ENCODE data around the gene YOD1.

The YOD1 gene

DNA sequence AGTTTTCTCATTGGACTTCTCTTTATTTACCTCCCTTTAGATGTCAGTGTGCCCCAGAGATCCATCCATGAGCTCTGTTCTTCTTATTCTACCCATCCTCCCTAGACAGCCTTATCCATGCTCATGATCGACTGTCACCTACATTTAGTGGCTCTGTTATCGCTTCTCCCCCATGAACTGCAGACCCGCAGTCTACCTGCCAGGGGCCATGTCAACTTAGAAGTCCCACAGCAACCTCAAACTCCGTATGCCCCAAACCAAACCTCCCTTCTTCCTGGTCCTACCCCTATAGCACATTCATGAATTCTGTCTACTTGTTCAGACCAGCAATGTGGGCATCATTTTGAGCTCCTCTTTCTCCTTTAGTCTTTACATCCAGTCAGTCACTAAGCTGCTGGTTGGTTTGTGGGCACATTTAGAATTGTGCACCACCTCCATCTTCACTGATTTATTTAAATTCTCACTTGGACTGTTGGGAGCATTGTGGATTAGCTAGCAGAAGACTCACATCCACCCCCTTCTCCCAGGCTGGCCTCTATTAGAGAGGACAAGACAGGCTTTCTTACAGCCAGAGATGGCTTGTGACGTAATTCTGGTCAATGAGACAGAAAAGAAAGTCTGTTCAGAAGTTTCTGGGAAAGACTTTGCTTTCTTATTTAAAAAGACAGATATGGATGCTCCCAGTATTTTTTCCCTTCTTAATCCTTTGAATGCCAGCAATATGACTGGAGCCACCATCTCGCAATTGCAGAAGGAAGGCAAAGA lies 37.5 kb downstream of the YOD1 start:
- no peak overlapping the region for H3K4me3 ChIP-seq (ENCODE audit: low read length in 2 of 2)
- no peaks in the 10 kb centered on the region for H3K9me3 ChIP-seq (ENCODE audit: control insufficient read depth in 2 of 2, low read length in 2 of 2)
- no peak overlapping the region for H3K27ac ChIP-seq (ENCODE audit: low read depth in 2 of 2, low read length in 2 of 2)

DNA sequence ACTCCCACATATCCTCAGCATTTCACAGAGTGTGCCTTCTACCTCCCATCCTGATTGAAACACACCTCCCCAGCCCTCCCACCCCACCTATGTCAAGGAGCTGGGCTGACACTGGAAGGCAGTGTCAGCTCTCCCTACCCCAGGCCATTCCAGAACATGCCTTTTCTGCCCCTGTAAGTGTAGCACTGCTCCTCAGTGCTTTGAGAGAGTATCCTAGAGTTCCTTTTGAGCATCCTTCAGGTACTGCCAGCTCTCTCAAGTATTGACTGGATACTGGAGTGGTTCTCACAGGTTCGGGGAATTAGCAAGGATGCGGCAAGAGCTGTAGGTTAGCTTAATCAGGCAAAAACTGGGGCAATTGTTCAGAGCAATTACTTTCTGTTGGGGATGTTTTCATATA lies 40.3 kb downstream of the YOD1 start:
- peaks cover 3 to 16% of the 10 kb centered on the region in 2 donors for H3K4me1 ChIP-seq (ENCODE audit: control insufficient read depth in 2 of 2, insufficient read depth in 2 of 2, low read length in 2 of 2)
- H3K27ac ChIP-seq (ENCODE audit: low read depth in 2 of 2, low read length in 2 of 2), result peak overlapping the region in 1 of 2 donors; percentile 34
- H3K9ac ChIP-seq (ENCODE audit: low read depth in 1 of 2, low read length in 2 of 2), result no peak overlapping the region
- no peaks in the 10 kb centered on the region for H3K9me3 ChIP-seq (ENCODE audit: control insufficient read depth in 2 of 2, low read length in 2 of 2)
- no peaks in the 10 kb centered on the region for H3K27me3 ChIP-seq (ENCODE audit: control insufficient read depth in 2 of 2, insufficient read depth in 2 of 2, low read length in 2 of 2)
- no peaks in the 10 kb centered on the region for H3K36me3 ChIP-seq (ENCODE audit: control insufficient read depth in 2 of 2, insufficient read depth in 2 of 2, low read length in 2 of 2)
- no peak overlapping the region for H3K4me3 ChIP-seq (ENCODE audit: low read length in 2 of 2)

More for the DNA sequence above, 37.5 kb downstream of the YOD1 start:
- H3K27me3 ChIP-seq (ENCODE audit: control insufficient read depth in 2 of 2, insufficient read depth in 2 of 2, low read length in 2 of 2), result no peaks in the 10 kb centered on the region
- no peaks in the 10 kb centered on the region for H3K36me3 ChIP-seq (ENCODE audit: control insufficient read depth in 2 of 2, insufficient read depth in 2 of 2, low read length in 2 of 2)
- H3K9ac ChIP-seq (ENCODE audit: low read depth in 1 of 2, low read length in 2 of 2), result no peak overlapping the region
- peaks cover 3 to 16% of the 10 kb centered on the region in 2 donors for H3K4me1 ChIP-seq (ENCODE audit: control insufficient read depth in 2 of 2, insufficient read depth in 2 of 2, low read length in 2 of 2)

DNA sequence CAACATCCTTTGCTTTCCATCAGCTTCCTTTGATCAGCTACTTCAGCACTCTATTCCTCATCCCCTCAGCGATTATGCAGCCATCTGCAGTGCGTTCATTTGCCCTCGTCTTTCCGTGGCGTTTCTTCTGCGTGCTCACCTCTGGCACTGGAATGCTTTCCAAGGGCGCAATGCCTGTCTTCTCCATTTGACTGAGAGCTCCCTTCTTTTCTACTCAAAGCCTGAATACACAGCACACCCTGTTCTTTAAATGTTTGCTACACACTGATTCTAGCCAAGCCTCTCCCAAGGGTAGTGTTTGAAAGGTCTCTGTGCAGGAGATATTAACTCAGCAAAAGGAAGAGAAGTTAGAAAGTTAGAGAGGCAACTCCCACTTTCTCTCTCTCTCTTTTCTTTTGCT lies 41.1 kb downstream of the YOD1 start:
- Histone ChIP-seq H3K27ac (ENCODE audit: low read depth in 2 of 2, low read length in 2 of 2) (no peak overlapping the region), H3K9ac (ENCODE audit: low read depth in 1 of 2, low read length in 2 of 2) (no peak overlapping the region), H3K36me3 (ENCODE audit: control insufficient read depth in 2 of 2, insufficient read depth in 2 of 2, low read length in 2 of 2) (no peaks in the 10 kb centered on the region), H3K9me3 (ENCODE audit: control insufficient read depth in 2 of 2, low read length in 2 of 2) (no peaks in the 10 kb centered on the region), H3K27me3 (ENCODE audit: control insufficient read depth in 2 of 2, insufficient read depth in 2 of 2, low read length in 2 of 2) (no peaks in the 10 kb centered on the region), H3K4me1 (ENCODE audit: control insufficient read depth in 2 of 2, insufficient read depth in 2 of 2, low read length in 2 of 2) (peaks cover 5 to 18% of the 10 kb centered on the region in 2 donors), H3K4me3 (ENCODE audit: low read length in 2 of 2) (no peak overlapping the region)

DNA sequence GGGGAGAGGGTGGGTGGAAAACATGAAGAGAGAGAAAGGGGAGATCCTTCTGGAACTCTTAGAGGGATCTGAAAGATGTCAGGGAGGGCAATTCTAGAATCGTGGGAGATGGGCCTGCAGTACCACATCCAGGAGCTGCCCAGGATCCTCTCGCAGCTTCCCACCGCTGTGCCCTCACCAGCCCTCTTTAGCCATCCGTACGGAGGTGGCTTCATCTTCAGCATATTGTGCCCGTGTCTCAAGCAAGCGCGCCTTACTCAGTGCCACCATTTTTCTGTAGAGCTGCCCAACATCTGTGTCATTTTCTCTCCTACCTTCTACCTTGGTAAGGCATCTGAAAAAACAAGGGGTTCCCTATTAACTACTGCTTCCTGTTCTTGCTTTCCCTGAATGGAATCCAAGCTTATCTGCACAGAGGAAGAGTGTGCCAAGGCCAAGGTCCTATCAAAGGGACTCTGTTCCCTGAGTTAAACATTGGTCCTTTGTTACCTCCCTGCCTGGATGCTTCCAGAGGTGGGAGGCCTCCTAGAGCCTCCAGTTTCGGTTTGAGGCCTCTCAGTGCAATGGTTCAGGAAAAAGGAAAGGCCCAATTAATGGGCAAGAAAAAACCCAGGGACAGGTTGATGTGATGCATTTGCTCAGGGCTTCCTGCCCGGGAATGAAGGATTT lies 41.7 kb downstream of the YOD1 start:
- H3K4me3 ChIP-seq (ENCODE audit: low read length in 2 of 2), result no peak overlapping the region
- H3K27ac ChIP-seq (ENCODE audit: low read depth in 2 of 2, low read length in 2 of 2), result no peak overlapping the region
- no peak overlapping the region for H3K9ac ChIP-seq (ENCODE audit: low read depth in 1 of 2, low read length in 2 of 2)
- no peaks in the 10 kb centered on the region for H3K27me3 ChIP-seq (ENCODE audit: control insufficient read depth in 2 of 2, insufficient read depth in 2 of 2, low read length in 2 of 2)
- H3K36me3 ChIP-seq (ENCODE audit: control insufficient read depth in 2 of 2, insufficient read depth in 2 of 2, low read length in 2 of 2), result no peaks in the 10 kb centered on the region
- no peaks in the 10 kb centered on the region for H3K9me3 ChIP-seq (ENCODE audit: control insufficient read depth in 2 of 2, low read length in 2 of 2)
- H3K4me1 ChIP-seq (ENCODE audit: control insufficient read depth in 2 of 2, insufficient read depth in 2 of 2, low read length in 2 of 2), result peaks cover 5 to 20% of the 10 kb centered on the region in 2 donors

DNA sequence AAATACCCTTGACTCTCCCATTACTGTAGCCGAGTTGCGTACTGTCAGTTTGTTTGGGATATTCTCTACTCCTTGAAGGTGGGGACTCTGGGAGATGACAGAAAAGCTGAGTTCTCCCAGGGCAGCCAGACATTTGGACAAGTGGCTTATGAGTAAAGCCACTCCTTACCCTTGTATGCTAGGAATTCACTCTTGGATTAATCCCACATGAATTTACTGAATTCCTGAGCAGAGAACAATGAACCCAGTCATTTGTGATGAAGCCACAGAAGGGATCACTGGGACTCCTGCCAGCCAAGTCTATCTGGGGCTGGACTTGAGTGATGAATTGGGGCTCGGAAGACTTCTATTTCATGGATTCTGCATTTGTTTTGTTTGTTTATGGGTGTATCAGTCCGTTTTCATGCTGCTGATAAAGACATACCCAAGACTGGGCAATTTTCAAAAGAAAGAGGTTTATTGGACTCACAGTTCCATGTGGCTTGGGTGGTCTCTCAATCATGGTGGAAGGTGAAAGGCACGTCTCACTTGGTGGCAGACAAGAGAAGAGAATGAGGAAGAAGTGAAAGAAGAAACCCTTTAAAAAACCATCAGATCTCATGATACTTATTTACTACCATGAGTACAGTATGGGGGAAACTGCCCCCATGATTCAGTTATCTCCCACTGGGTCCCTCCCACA lies 43.5 kb downstream of the YOD1 start:
- H3K4me1 ChIP-seq (ENCODE audit: control insufficient read depth in 2 of 2, insufficient read depth in 2 of 2, low read length in 2 of 2), result peaks cover 5 to 20% of the 10 kb centered on the region in 2 donors
- H3K4me3 ChIP-seq (ENCODE audit: low read length in 2 of 2), result no peak overlapping the region
- no peaks in the 10 kb centered on the region for H3K36me3 ChIP-seq (ENCODE audit: control insufficient read depth in 2 of 2, insufficient read depth in 2 of 2, low read length in 2 of 2)
- H3K27me3 ChIP-seq (ENCODE audit: control insufficient read depth in 2 of 2, insufficient read depth in 2 of 2, low read length in 2 of 2), result no peaks in the 10 kb centered on the region
- H3K27ac ChIP-seq (ENCODE audit: low read depth in 2 of 2, low read length in 2 of 2), result no peak overlapping the region
- H3K9me3 ChIP-seq (ENCODE audit: control insufficient read depth in 2 of 2, low read length in 2 of 2), result no peaks in the 10 kb centered on the region
- no peak overlapping the region for H3K9ac ChIP-seq (ENCODE audit: low read depth in 1 of 2, low read length in 2 of 2)

DNA sequence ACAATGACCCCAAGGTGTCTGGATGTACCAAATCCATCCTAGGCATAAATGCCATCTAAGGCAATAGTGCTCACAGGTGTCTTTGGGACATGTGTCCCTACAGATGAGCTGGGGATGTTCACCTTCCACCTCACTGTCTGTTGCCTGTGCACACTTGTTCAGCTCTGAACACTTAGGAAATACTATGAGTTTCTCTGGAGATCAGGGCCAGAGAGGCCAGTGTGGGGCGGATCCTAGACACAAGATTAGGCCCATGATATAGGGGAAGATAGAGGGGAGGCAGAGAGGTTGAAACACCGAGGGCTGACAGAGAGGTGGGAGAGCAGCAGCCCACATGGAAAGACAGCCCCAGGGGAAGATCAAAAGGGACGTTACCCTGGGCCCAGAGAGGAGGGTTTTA lies 44.1 kb downstream of the YOD1 start:
- Histone ChIP-seq H3K4me1 (ENCODE audit: control insufficient read depth in 2 of 2, insufficient read depth in 2 of 2, low read length in 2 of 2) (peaks cover 5 to 22% of the 10 kb centered on the region in 2 donors), H3K9ac (ENCODE audit: low read depth in 1 of 2, low read length in 2 of 2) (no peak overlapping the region), H3K4me3 (ENCODE audit: low read length in 2 of 2) (no peak overlapping the region), H3K9me3 (ENCODE audit: control insufficient read depth in 2 of 2, low read length in 2 of 2) (no peaks in the 10 kb centered on the region), H3K36me3 (ENCODE audit: control insufficient read depth in 2 of 2, insufficient read depth in 2 of 2, low read length in 2 of 2) (no peaks in the 10 kb centered on the region), H3K27me3 (ENCODE audit: control insufficient read depth in 2 of 2, insufficient read depth in 2 of 2, low read length in 2 of 2) (no peaks in the 10 kb centered on the region), H3K27ac (ENCODE audit: low read depth in 2 of 2, low read length in 2 of 2) (no peak overlapping the region)

DNA sequence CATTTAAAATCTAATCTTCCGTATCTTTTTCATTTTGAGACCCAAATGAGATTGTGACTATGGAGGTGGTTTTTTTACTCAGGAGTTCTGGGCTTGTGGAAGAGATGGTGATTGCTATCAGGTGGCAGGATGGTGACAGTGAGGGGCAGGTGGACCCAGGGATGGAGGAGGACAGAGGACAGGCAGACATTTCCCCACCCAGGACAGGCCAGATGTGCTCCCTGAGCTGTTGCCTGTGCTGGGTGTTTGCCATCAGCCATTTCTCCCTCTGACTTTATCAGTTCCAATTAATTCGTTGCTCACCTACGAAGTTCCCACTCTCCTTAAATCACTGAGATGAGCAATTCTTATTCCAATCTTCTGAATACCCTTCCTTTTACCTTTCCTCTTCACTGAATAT lies 44.9 kb downstream of the YOD1 start:
- H3K4me1 ChIP-seq (ENCODE audit: control insufficient read depth in 2 of 2, insufficient read depth in 2 of 2, low read length in 2 of 2), result peaks cover 5 to 27% of the 10 kb centered on the region in 2 donors
- no peak overlapping the region for H3K9ac ChIP-seq (ENCODE audit: low read depth in 1 of 2, low read length in 2 of 2)

DNA sequence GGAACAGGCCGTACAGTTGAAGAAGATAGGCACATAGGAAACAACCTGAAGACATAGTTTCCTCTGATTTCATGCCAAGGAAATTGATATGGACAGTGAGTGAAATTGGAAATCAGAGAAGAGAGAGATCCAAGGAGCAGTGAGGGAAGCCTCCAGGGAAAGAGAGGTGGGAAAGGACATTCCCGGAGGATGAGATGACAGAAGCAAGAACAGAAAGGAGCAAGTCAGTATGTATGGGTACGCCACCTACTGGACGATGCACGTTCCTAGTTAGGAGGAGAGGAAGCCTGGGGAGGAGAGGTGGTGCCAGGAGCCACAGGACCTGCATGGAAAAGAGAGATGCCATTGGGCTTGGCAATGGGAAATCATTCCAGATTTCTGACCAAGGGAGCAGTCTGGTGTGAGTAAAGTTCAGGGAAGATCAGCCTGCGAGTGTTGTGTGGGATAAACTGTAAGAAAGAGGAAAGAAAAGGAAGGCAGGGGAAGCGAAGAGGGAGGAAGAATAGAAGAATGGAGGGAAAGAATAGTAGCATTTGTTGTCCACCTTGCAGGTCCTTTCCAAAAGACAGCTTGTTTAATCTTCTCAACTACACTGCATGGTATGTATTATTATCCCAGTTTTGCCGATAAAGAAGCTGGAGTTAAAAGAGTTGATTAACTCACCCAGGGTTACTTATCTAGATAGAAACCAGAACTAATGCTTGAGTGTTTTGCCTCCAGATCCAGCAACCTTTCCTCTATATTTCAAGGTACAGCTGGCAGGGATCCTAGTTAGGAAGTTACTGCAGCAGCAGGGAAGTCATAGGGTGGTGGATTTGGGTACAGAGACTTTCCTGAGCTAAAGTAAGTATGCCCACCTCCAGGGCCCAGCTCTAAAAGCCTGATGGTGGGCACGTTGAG lies 45.8 kb downstream of the YOD1 start:
- no peaks in the 10 kb centered on the region for H3K36me3 ChIP-seq (ENCODE audit: control insufficient read depth in 2 of 2, insufficient read depth in 2 of 2, low read length in 2 of 2)
- no peak overlapping the region for H3K9ac ChIP-seq (ENCODE audit: low read depth in 1 of 2, low read length in 2 of 2)
- H3K4me1 ChIP-seq (ENCODE audit: control insufficient read depth in 2 of 2, insufficient read depth in 2 of 2, low read length in 2 of 2), result peaks cover 5 to 23% of the 10 kb centered on the region in 2 donors
- H3K9me3 ChIP-seq (ENCODE audit: control insufficient read depth in 2 of 2, low read length in 2 of 2), result no peaks in the 10 kb centered on the region
- H3K27me3 ChIP-seq (ENCODE audit: control insufficient read depth in 2 of 2, insufficient read depth in 2 of 2, low read length in 2 of 2), result no peaks in the 10 kb centered on the region
- H3K4me3 ChIP-seq (ENCODE audit: low read length in 2 of 2), result no peak overlapping the region
- peak overlapping the region in 1 of 2 donors; percentile 11 for H3K27ac ChIP-seq (ENCODE audit: low read depth in 2 of 2, low read length in 2 of 2)

More for the DNA sequence above, 44.9 kb downstream of the YOD1 start:
- no peaks in the 10 kb centered on the region for H3K9me3 ChIP-seq (ENCODE audit: control insufficient read depth in 2 of 2, low read length in 2 of 2)
- H3K4me3 ChIP-seq (ENCODE audit: low read length in 2 of 2), result no peak overlapping the region
- no peaks in the 10 kb centered on the region for H3K27me3 ChIP-seq (ENCODE audit: control insufficient read depth in 2 of 2, insufficient read depth in 2 of 2, low read length in 2 of 2)
- no peaks in the 10 kb centered on the region for H3K36me3 ChIP-seq (ENCODE audit: control insufficient read depth in 2 of 2, insufficient read depth in 2 of 2, low read length in 2 of 2)
- no peak overlapping the region for H3K27ac ChIP-seq (ENCODE audit: low read depth in 2 of 2, low read length in 2 of 2)

DNA sequence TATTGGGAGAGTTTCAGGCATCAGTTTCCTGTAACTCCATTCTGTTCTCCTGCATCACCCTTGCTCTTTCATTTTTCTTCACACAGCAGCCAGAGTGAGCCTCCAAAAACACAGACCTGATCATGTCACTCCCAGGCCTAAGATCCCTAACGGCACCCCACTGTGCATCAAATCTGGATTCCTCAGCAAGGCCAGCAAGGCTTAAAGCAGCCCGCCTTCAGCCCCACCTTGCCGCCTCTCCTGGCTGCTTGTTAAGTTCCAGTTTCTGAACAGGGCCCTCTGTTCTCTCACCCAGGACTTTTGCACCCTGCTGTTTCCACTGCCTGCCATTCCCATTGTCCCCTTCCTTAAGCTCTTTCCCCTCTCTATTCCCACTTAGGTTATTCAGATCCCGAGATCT lies 47.8 kb downstream of the YOD1 start:
- no peaks in the 10 kb centered on the region for H3K9me3 ChIP-seq (ENCODE audit: control insufficient read depth in 2 of 2, low read length in 2 of 2)
- H3K27ac ChIP-seq (ENCODE audit: low read depth in 2 of 2, low read length in 2 of 2), result no peak overlapping the region
- H3K9ac ChIP-seq (ENCODE audit: low read depth in 1 of 2, low read length in 2 of 2), result no peak overlapping the region
- H3K27me3 ChIP-seq (ENCODE audit: control insufficient read depth in 2 of 2, insufficient read depth in 2 of 2, low read length in 2 of 2), result no peaks in the 10 kb centered on the region
- no peak overlapping the region for H3K4me3 ChIP-seq (ENCODE audit: low read length in 2 of 2)
- no peaks in the 10 kb centered on the region for H3K36me3 ChIP-seq (ENCODE audit: control insufficient read depth in 2 of 2, insufficient read depth in 2 of 2, low read length in 2 of 2)
- peaks cover 2 to 11% of the 10 kb centered on the region in 2 donors for H3K4me1 ChIP-seq (ENCODE audit: control insufficient read depth in 2 of 2, insufficient read depth in 2 of 2, low read length in 2 of 2)

Measured in mucosa of rectum (tissue), 2 donors.